Measurements from ENCODE around the gene RPS6KL1. TPM values are rescaled to one million over a fixed set of nuclear protein-coding genes. Genes with fewer than 3 reads are reported as not detected.

The RPS6KL1 gene
- total RNA-seq, 3 donors from 2014 or later = 7.7 to 12.7 (median 11.5) TPM

DNA sequence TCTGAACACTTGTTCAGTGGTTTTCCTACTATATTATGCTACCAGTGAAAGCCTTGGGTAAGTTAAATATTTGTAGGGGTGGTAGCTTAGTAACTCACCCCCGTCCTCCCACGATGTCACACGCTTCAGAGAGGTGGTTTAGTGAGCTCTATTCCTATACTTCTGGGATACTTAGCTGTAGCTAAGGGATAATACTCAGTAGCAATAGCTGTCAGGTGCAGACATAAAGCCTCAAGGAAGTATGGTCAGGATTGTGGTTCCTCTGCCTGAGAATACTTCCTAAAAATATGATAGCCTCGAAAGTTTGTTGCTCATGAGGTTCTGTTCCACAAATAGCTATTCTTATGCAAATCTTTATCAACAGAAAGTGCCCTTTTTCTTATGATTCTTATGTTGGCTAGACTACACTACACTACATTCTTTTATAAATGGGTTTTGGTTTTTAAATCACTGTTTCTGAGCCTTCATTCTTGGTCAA lies 29.4 kb downstream of the RPS6KL1 start:
- H3K4me1 ChIP-seq (ENCODE audit: low read depth) = no peaks in the 10 kb centered on the region
- TF ChIP-seq, protein P1, sequence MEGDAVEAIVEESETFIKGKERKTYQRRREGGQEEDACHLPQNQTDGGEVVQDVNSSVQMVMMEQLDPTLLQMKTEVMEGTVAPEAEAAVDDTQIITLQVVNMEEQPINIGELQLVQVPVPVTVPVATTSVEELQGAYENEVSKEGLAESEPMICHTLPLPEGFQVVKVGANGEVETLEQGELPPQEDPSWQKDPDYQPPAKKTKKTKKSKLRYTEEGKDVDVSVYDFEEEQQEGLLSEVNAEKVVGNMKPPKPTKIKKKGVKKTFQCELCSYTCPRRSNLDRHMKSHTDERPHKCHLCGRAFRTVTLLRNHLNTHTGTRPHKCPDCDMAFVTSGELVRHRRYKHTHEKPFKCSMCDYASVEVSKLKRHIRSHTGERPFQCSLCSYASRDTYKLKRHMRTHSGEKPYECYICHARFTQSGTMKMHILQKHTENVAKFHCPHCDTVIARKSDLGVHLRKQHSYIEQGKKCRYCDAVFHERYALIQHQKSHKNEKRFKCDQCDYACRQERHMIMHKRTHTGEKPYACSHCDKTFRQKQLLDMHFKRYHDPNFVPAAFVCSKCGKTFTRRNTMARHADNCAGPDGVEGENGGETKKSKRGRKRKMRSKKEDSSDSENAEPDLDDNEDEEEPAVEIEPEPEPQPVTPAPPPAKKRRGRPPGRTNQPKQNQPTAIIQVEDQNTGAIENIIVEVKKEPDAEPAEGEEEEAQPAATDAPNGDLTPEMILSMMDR (IDR thresholded peaks at IDR 0.05) = no peak
- ATAC-seq (peak; percentile 31), DNase-seq (no peak)
- no peaks in the 10 kb centered on the region for H3K9me3 ChIP-seq
- H3K36me3 ChIP-seq (ENCODE audit: low read depth) = peaks cover 33% of the 10 kb centered on the region
- intact Hi-C loops (cut with DNase I, micrococcal nuclease) = no loop called here
- H3K4me3 ChIP-seq = no peak overlapping the region

DNA sequence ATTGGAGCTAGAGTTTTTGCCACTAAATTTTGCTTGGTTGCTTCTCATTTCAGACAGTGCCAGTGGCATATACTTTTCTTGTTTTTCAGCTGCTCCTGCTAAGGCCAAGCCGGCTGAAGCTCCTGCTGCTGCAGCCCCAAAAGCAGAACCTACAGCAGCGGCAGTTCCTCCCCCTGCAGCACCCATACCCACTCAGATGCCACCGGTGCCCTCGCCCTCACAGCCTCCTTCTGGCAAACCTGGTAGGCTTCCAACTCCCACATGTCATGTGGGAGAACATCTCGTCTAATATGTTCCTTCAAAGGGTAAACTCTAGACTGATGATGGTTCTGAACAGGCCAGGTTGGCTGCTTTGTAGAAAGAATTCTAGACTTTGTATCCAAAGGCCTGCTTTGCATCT lies 30.3 kb downstream of the RPS6KL1 start:
- TF ChIP-seq, protein P1 (IDR thresholded peaks at IDR 0.05) = no peak
- H3K36me3 ChIP-seq (ENCODE audit: low read depth) = peaks cover 30% of the 10 kb centered on the region
- intact Hi-C loops (cut with DNase I, micrococcal nuclease) = no loop called here

DNA sequence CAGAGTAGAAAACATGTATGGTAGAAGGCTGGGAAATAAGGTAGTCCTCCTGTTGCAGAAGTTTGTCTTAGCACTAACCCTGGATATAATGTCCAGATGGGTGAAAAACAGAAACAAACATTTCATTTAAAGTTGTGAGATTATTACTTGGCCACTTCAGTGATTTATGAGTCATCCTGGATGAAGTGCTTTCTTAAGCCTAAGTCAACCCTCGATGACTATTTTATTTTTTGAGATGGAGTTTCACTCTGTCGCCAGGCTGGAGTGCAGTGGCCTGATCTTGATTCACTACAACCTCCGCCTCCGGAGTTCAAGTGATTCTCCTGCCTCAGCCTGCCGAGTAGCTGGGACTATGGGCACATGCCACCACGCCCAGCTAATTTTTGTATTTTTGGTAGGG lies 31.2 kb downstream of the RPS6KL1 start:
- intact Hi-C loops (cut with DNase I, micrococcal nuclease) = no loop called here
- TF ChIP-seq, protein P1 (IDR thresholded peaks at IDR 0.05) = no peak
- no peaks in the 10 kb centered on the region for H3K9me3 ChIP-seq
- no peak for DNase-seq
- H3K4me1 ChIP-seq (ENCODE audit: low read depth) = peaks cover 12% of the 10 kb centered on the region
- no peak overlapping the region for H3K4me3 ChIP-seq
- H3K36me3 ChIP-seq (ENCODE audit: low read depth) = peaks cover 30% of the 10 kb centered on the region
- ATAC-seq = no peak

More for the DNA sequence above, 30.3 kb downstream of the RPS6KL1 start:
- ATAC-seq = no peak
- Histone ChIP-seq H3K4me1 (ENCODE audit: low read depth) (peaks cover 8% of the 10 kb centered on the region), H3K4me3 (no peak overlapping the region), H3K9me3 (no peaks in the 10 kb centered on the region)
- no peak for DNase-seq

DNA sequence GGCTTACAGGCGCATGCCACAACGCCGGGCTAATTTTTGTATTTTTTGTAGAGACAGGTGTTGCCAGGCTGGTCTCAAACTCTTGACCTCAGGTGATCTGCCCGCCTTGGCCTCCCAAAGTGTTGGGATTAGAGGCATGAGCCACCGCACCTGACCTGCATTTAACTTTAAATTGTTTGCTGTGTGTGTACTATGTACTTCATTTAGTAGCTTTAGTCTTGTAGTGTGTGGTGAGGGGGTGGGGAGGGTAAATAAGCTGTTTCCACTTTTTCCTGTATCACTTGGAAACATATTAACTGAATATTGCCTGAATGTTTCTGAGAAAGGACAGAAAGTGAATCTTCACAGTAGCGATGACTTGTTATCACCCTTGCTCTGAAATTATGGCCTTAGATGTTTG lies 32.8 kb downstream of the RPS6KL1 start:
- DNase-seq (no peak), ATAC-seq (no peak)
- Histone ChIP-seq H3K9me3 (no peaks in the 10 kb centered on the region), H3K4me3 (no peak overlapping the region), H3K36me3 (ENCODE audit: low read depth) (peaks cover 24% of the 10 kb centered on the region), H3K4me1 (ENCODE audit: low read depth) (peaks cover 15% of the 10 kb centered on the region)
- TF ChIP-seq, protein P1 (IDR thresholded peaks at IDR 0.05) = no peak
- intact Hi-C loops (cut with DNase I, micrococcal nuclease) = no loop called here

DNA sequence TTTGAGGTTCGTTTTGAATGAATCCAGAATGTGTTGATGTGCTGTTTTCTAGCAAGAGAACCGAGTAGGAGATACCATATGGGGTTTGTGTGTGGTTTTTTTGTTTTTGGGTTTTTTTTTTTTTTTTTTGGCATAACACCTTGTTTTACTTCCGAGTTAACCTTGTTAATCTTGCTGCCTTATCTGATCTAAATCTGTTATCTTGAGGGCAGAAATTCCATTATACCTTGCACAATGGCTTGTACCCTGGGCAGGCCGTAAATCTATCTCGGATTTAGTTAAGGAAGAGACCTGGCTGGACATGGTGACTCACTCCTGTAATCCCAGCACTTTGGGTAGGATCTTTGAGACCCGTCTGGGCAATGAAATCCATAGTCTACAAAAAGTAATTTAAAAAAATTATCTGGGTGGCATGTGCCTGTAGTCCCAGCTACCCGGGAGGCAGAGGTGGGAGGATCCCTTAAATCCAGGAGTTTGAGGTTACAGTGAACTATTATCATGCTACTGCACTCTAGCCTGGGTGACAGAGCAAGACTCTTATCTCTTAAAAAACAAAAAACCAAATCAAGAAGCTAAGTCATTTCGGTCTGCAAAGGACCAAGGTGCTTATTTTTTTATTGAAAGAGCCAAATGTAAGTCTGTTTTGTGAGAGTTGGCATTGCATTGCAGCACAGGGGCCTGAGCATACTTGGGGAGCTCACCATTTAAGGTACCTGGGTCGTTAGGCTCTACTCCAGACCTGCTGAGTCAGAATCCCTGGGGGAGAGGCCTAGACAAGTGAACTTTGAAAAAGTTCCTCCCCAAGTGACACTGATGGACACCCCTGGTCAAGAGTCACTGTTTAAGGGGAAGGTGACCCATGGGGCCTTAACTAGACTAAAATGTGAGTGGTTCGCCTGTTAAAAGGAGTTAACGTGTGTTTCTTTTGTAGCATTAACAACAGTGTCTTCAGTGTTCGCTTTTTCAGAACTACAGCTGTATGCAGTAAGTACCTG lies 34.6 kb downstream of the RPS6KL1 start:
- intact Hi-C loops (cut with DNase I, micrococcal nuclease) = no loop called here
- TF ChIP-seq, protein P1 (IDR thresholded peaks at IDR 0.05) = no peak
- peaks cover 24% of the 10 kb centered on the region for H3K4me1 ChIP-seq (ENCODE audit: low read depth)
- H3K4me3 ChIP-seq = no peak overlapping the region
- no peaks in the 10 kb centered on the region for H3K9me3 ChIP-seq
- H3K36me3 ChIP-seq (ENCODE audit: low read depth) = peaks cover 13% of the 10 kb centered on the region
- DNase-seq (no peak), ATAC-seq (peak; percentile 94)
